PC-9 (cell line): ENCODE measurements around the gene ZSWIM5.
"Not testable (repeated sequence)": the region's sequence is repeated elsewhere in the genome, so short reads cannot be mapped to it uniquely, and the experiment has no call there.

Source experiments
- CTCF ChIP-seq: fragments of 200-600 bp; sonication (generic); conservative IDR thresholded peaks from 2 replicates; pipeline ENCODE4 v1.6.1; 2017; ENCODE audit warnings: mixed run types, antibody characterized with exemption, mild to moderate bottlenecking, moderate library complexity
- EZH2 ChIP-seq: fragments of 200-600 bp; sonication (generic); IDR thresholded peaks from 2 replicates; pipeline ENCODE4 v1.8.0; 2017; ENCODE audit warnings: antibody characterized with exemption, low read depth

- not testable (repeated sequence) for TF ChIP-seq EZH2, CTCF
Measured at GRCh38 chr1:45062463-45062862, 143.9 kb downstream of the ZSWIM5 start.
